Astrocyte (in vitro differentiated cells and primary cell): ENCODE measurements around the gene L1TD1.
"Not testable (repeated sequence)": the region's sequence is repeated elsewhere in the genome, so short reads cannot be mapped to it uniquely, and the experiment has no call there.

Source experiments
- EZH2 ChIP-seq: IDR thresholded peaks from 2 replicates; pipeline ENCODE4 v1.6.1; 2012; ENCODE audit warnings: mild to moderate bottlenecking, low read length, inconsistent platforms; ENCODE audit not compliant: insufficient read depth
- TF ChIP-seq, protein P1 (sequence below): IDR thresholded peaks from 2 replicates; pipeline ENCODE4 v1.5.1; 2011; ENCODE audit warnings: low read depth, mild to moderate bottlenecking, inconsistent platforms, low read length, moderate library complexity; ENCODE audit not compliant: insufficient read depth

DNA sequence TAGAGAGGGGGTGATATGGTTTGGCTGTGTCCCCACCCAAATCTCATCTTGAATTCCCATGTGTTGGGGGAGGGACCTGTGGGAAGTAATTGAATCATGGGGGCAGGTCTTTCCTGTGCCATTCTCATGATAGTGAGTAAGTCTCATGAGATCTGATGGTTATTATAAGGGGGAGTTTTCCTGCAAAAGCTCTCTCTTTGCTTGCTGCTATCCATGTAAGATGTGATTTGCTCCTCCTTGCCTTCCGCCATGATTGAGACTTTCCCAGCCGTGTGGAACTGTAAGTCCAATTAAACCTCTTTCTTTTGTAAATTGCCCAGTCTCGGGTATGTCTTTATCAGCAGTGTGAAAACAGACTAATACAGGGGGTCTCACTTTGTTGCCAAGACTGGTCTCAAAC, 49.7 kb downstream of the L1TD1 start:
- TF ChIP-seq, protein P1, sequence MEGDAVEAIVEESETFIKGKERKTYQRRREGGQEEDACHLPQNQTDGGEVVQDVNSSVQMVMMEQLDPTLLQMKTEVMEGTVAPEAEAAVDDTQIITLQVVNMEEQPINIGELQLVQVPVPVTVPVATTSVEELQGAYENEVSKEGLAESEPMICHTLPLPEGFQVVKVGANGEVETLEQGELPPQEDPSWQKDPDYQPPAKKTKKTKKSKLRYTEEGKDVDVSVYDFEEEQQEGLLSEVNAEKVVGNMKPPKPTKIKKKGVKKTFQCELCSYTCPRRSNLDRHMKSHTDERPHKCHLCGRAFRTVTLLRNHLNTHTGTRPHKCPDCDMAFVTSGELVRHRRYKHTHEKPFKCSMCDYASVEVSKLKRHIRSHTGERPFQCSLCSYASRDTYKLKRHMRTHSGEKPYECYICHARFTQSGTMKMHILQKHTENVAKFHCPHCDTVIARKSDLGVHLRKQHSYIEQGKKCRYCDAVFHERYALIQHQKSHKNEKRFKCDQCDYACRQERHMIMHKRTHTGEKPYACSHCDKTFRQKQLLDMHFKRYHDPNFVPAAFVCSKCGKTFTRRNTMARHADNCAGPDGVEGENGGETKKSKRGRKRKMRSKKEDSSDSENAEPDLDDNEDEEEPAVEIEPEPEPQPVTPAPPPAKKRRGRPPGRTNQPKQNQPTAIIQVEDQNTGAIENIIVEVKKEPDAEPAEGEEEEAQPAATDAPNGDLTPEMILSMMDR: not testable (repeated sequence)
- TF ChIP-seq EZH2: not testable (repeated sequence)
